PC-9 (cell line): ENCODE measurements around the gene CRTAC1. TPM values are rescaled to one million over a fixed set of nuclear protein-coding genes. Genes with fewer than 3 reads are reported as not detected.

Experiments
- BruUV-seq: library from RNA; stranded (reverse); fragments of 400-500 nt; replicated peaks from 2 replicates; lab custom pipeline; 2021; lab: Mats Ljungman, UMichigan
- CTCF ChIA-PET: fragments of 300-600 bp; sonication (Branson Sonifier 250); formaldehyde crosslinking; loops from one replicate; lab custom pipeline; 2022; ENCODE audit warnings: antibody characterized with exemption; lab: Charles Lee
- POLR2A ChIA-PET: fragments of 300-600 bp; sonication (Branson Sonifier 250); formaldehyde crosslinking; loops from one replicate; lab custom pipeline; 2022; ENCODE audit warnings: antibody characterized with exemption; ENCODE audit not compliant: unreplicated experiment; lab: Charles Lee
- DNase-seq, 2 experiments: peaks; one replicate each; pipeline versions ENCODE4 v3.0.0 to v3.0.0-alpha.2; 2015 to 2022; ENCODE audit warnings: mixed read lengths in 1 of 2
- H2AFZ ChIP-seq: fragments of 200-600 bp; sonication (generic); 2 replicates; pipeline ENCODE4 v1.8.1; 2017; ENCODE audit warnings: antibody characterized with exemption
- H3F3A ChIP-seq: fragments of 200-600 bp; sonication (generic); 2 replicates; pipeline ENCODE4 v1.8.1; 2017; ENCODE audit warnings: antibody characterized with exemption, mild to moderate bottlenecking, low read depth; ENCODE audit not compliant: insufficient read depth
- H3K27ac ChIP-seq: fragments of 200-600 bp; sonication (generic); 2 replicates; pipeline ENCODE4 v1.6.1; 2016; ENCODE audit warnings: mixed run types
- H3K27me3 ChIP-seq: fragments of 200-600 bp; sonication (generic); 2 replicates; pipeline ENCODE4 v1.6.1; 2016; ENCODE audit warnings: low read depth, mixed run types; ENCODE audit not compliant: insufficient read depth
- H3K36me3 ChIP-seq: fragments of 200-600 bp; sonication (generic); 2 replicates; pipeline ENCODE4 v1.6.1; 2016; ENCODE audit warnings: low read depth, mixed run types
- H3K4me1 ChIP-seq: fragments of 200-600 bp; sonication (generic); replicated peaks from 2 replicates; pipeline ENCODE4 v1.6.1; 2016; ENCODE audit warnings: mixed run types; ENCODE audit not compliant: insufficient read depth
- H3K4me2 ChIP-seq: fragments of 200-600 bp; sonication (generic); 2 replicates; pipeline ENCODE4 v1.6.1; 2017; ENCODE audit warnings: mixed run types
- H3K4me3 ChIP-seq: fragments of 200-600 bp; sonication (generic); 2 replicates; pipeline ENCODE4 v1.6.1; 2016; ENCODE audit warnings: mixed run types
- H3K79me2 ChIP-seq: fragments of 200-600 bp; sonication (generic); 2 replicates; pipeline ENCODE4 v1.6.1; 2017; ENCODE audit warnings: low read depth, mixed run types
- H3K9me2 ChIP-seq: fragments of 200-600 bp; sonication (generic); 2 replicates; pipeline ENCODE4 v1.8.1; 2017; ENCODE audit warnings: mild to moderate bottlenecking; ENCODE audit not compliant: insufficient read depth
- H3K9me3 ChIP-seq: fragments of 200-600 bp; sonication (generic); 2 replicates; pipeline ENCODE4 v1.8.1; 2016; ENCODE audit warnings: low read depth; ENCODE audit not compliant: insufficient read depth
- H4K20me1 ChIP-seq: fragments of 200-600 bp; sonication (generic); 2 replicates; pipeline ENCODE4 v1.8.1; 2017; ENCODE audit not compliant: insufficient read depth
- CTCF ChIP-seq: fragments of 200-600 bp; sonication (generic); conservative IDR thresholded peaks from 2 replicates; pipeline ENCODE4 v1.6.1; 2017; ENCODE audit warnings: mixed run types, antibody characterized with exemption, mild to moderate bottlenecking, moderate library complexity
- EZH2 ChIP-seq: fragments of 200-600 bp; sonication (generic); IDR thresholded peaks from 2 replicates; pipeline ENCODE4 v1.8.0; 2017; ENCODE audit warnings: antibody characterized with exemption, low read depth
- intact Hi-C: fragments of 100-400 bp; cut with micrococcal nuclease; formaldehyde crosslinking; loops from one replicate; pipeline ENCODE4 v1.10.0; 2022; ENCODE audit not compliant: unreplicated experiment
- total RNA-seq: library from RNA; stranded (reverse); gene quantifications from 2 replicates; pipeline ENCODE4 v1.2.3, GENCODE V29; 2021

Gene CRTAC1
- total RNA-seq, 1 experiment from 2014 or later = not detected

DNA sequence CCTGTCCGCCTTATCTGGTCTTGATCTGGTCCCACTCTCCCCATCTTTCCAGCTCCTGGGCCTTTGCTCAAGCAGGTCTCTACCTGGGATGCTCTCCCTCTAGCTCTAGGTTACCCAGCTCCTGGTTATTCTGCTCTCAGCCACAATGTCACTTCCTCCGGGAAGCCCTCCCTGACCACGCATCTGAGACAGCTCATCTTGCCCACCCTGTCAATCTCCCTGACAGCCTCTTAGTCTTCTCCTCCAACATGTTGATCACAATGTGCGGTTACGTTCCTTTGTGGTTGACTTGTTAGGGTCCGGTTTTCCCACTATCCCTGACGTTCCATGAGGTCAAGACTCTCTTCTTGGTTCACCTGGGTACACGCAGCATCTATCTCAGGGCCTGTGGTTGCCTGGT is 125.1 kb downstream of the CRTAC1 start:
- DNase-seq = no peak
- H3K27ac ChIP-seq = no peak overlapping the region
- H3K4me3 ChIP-seq = no peak overlapping the region
- H2AFZ ChIP-seq = no peak overlapping the region
- no peaks in the 10 kb centered on the region for H3K9me2 ChIP-seq
- peaks cover 14% of the 10 kb centered on the region; the same call in 1 of the 2 replicates for H3K27me3 ChIP-seq
- H3K4me2 ChIP-seq = no peak overlapping the region
- no peaks in the 10 kb centered on the region for H3K36me3 ChIP-seq
- intact Hi-C loops = no loop called here
- no peaks in the 10 kb centered on the region for H3K79me2 ChIP-seq
- ChIA-PET CTCF (no interaction called here), POLR2A (no interaction called here)
- no peaks in the 10 kb centered on the region for H3K9me3 ChIP-seq
- H3K4me1 ChIP-seq = no peaks in the 10 kb centered on the region
- no peaks in the 10 kb centered on the region for H4K20me1 ChIP-seq
- no TSS peak for BruUV-seq
- H3F3A ChIP-seq = no peaks in the 10 kb centered on the region
- TF ChIP-seq CTCF (no peak), EZH2 (no peak)

DNA sequence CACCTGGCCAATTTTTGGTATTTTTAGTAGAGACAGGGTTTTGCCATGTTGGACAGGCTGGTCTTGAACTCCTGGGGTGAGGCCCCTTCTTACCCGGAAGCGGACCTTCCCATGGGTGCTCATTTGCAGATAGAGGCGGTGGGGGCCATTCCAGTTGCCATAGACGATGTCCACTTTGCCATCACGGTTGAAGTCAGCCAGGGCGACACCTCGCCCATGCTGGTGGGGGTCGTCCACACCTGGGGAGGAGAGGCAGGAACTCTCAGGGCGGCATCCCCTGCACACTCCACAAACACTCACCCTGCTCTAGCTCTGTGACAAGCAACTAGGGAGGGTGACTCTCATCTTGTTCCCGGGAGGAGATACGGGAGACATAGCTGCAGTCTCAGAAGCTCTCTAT is 125.8 kb downstream of the CRTAC1 start:
- ChIA-PET CTCF (no interaction called here), POLR2A (no interaction called here)
- BruUV-seq = no TSS peak
- Histone ChIP-seq H3K36me3 (no peaks in the 10 kb centered on the region), H3K9me3 (no peaks in the 10 kb centered on the region), H2AFZ (no peak overlapping the region), H3K9me2 (no peaks in the 10 kb centered on the region), H3K79me2 (no peaks in the 10 kb centered on the region), H3K27ac (no peak overlapping the region), H3F3A (no peaks in the 10 kb centered on the region), H3K27me3 (peaks cover 14% of the 10 kb centered on the region; the same call in 1 of the 2 replicates), H3K4me1 (no peaks in the 10 kb centered on the region), H4K20me1 (no peaks in the 10 kb centered on the region), H3K4me2 (no peak overlapping the region), H3K4me3 (no peak overlapping the region)
- TF ChIP-seq CTCF (no peak), EZH2 (no peak)
- no peak for DNase-seq
- intact Hi-C loops = no loop called here

DNA sequence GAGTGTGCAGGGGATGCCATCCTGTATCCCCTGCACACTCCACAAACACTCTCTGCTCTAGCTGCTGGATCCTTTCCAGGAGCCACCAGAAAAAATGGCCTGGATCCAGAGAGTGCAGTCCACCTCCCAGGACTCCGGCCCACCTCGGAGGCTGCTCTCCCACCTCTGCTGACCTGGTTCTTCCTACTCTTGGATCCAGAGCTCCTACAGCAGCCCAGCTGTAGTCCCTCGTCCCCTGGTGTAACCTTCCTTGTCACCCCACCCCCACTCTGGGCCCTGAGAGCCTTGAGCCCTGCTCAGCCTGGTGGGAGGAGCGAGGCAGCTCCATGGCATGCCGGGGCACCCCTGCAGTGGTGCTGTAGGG is 126.4 kb downstream of the CRTAC1 start:
- CTCF ChIA-PET = no interaction called here
- DNase-seq = no peak
- Histone ChIP-seq H4K20me1 (no peaks in the 10 kb centered on the region), H3K4me2 (no peak overlapping the region), H3K79me2 (no peaks in the 10 kb centered on the region), H3K4me1 (no peaks in the 10 kb centered on the region), H3K36me3 (no peaks in the 10 kb centered on the region), H3K4me3 (no peak overlapping the region), H3K27ac (no peak overlapping the region), H2AFZ (no peak overlapping the region), H3K9me3 (no peaks in the 10 kb centered on the region), H3K9me2 (no peaks in the 10 kb centered on the region), H3K27me3 (peaks cover 14% of the 10 kb centered on the region; the same call in 1 of the 2 replicates), H3F3A (no peaks in the 10 kb centered on the region)
- TF ChIP-seq CTCF (no peak), EZH2 (no peak)
- POLR2A ChIA-PET = no interaction called here
- intact Hi-C loops = no loop called here
- BruUV-seq = no TSS peak
